ENCODE measurements around the gene CACNA1G. TPM values are rescaled to one million over a fixed set of nuclear protein-coding genes. Genes with fewer than 3 reads are reported as not detected.

The CACNA1G gene
- total RNA-seq, 1 donor from 2014 or later = 4.9 TPM

DNA sequence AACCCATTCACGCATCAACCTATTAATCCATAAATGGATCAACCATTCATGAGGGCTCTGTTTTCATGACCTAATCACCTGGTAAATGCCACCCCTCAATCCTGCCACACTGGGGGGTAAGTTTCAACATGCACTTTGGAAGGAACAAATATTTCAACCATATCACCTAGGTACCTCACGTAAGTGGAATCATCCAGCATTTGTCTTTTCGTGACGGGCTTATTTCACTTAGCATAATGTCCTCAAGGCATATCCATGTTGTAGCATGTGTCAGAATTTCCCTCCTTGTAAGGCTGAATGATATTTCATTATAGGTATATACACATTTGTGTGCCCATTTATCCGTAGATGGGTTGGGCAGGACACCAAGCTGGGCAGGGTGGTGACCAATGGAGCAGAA is 111.6 kb downstream of the CACNA1G start:
- TF ChIP-seq, protein P1, sequence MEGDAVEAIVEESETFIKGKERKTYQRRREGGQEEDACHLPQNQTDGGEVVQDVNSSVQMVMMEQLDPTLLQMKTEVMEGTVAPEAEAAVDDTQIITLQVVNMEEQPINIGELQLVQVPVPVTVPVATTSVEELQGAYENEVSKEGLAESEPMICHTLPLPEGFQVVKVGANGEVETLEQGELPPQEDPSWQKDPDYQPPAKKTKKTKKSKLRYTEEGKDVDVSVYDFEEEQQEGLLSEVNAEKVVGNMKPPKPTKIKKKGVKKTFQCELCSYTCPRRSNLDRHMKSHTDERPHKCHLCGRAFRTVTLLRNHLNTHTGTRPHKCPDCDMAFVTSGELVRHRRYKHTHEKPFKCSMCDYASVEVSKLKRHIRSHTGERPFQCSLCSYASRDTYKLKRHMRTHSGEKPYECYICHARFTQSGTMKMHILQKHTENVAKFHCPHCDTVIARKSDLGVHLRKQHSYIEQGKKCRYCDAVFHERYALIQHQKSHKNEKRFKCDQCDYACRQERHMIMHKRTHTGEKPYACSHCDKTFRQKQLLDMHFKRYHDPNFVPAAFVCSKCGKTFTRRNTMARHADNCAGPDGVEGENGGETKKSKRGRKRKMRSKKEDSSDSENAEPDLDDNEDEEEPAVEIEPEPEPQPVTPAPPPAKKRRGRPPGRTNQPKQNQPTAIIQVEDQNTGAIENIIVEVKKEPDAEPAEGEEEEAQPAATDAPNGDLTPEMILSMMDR (IDR thresholded peaks at IDR 0.05) = no peak
- TF ChIP-seq POLR2AphosphoS5 (IDR thresholded peaks at IDR 0.05; ENCODE audit: insufficient read depth in 1 of 2, low read depth in 1 of 2) = no peak
- TF ChIP-seq POLR2A (IDR thresholded peaks at IDR 0.05) = no peak
- H3K27me3 ChIP-seq = no peaks in the 10 kb centered on the region
- DNase-seq (ENCODE audit: extremely low spot score in 2 of 2) = no peak
- no peak overlapping the region for H3K27ac ChIP-seq
- intact Hi-C loops (cut with DNase I) = no loop called here
- peaks cover 17% of the 10 kb centered on the region for H3K4me1 ChIP-seq
- no peaks in the 10 kb centered on the region for H3K9me3 ChIP-seq
- no peaks in the 10 kb centered on the region for H3K36me3 ChIP-seq
- no peak overlapping the region for H3K4me3 ChIP-seq

DNA sequence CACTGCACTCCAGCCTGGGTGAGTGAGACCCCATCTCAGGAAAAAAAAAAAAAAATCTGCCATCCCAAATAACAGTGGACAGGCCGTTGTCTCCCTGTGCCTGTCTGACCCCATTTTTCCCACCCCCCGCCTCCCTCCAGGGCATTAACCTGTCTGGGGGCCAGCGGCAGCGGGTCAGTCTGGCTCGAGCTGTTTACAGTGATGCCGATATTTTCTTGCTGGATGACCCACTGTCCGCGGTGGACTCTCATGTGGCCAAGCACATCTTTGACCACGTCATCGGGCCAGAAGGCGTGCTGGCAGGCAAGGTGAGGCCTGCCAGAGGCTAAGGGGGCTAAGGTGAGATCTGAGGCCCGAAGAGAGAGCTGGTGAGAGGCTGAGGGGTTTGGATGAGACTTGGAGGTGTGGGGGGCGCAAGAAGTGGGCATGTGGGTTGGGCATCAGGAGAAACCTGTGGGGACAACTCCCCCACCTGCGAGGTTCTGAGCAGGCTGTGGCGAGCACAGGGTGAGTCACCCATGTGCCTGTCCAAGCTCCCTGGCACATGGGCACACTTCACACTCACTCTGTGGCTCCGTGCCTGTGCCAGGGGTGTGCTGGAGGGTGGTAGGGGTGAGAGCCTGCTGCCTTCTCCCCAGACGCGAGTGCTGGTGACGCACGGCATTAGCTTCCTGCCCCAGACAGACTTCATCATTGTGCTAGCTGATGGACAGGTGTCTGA is 112.5 kb downstream of the CACNA1G start:
- no peak for DNase-seq (ENCODE audit: extremely low spot score in 2 of 2)

DNA sequence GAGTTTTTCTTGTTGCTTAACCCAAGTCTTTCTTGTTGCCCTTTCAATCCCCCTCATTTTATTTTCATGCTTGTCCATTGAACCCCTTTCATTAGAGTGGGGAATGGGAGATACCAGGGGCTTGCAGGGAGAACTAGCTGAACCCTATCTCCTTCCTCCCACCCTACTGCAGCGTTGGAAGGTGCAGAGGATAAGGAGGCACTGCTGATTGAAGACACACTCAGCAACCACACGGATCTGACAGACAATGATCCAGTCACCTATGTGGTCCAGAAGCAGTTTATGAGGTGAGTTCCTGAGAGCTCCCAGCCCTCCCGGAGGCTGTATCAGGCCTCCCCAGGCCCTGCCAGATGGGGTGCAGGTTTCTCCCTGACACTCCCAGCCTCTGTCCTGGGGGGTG is 114.7 kb downstream of the CACNA1G start:
- no peaks in the 10 kb centered on the region for H3K9me3 ChIP-seq
- TF ChIP-seq POLR2AphosphoS5 (IDR thresholded peaks at IDR 0.05; ENCODE audit: insufficient read depth in 1 of 2, low read depth in 1 of 2) (no peak), POLR2A (IDR thresholded peaks at IDR 0.05) (no peak)
- TF ChIP-seq, protein P1 (IDR thresholded peaks at IDR 0.05) = no peak
- no peak overlapping the region for H3K27ac ChIP-seq
- peaks cover 11% of the 10 kb centered on the region for H3K4me1 ChIP-seq
- H3K36me3 ChIP-seq = no peaks in the 10 kb centered on the region
- no peaks in the 10 kb centered on the region for H3K27me3 ChIP-seq
- no peak for DNase-seq (ENCODE audit: extremely low spot score in 2 of 2)
- no peak overlapping the region for H3K4me3 ChIP-seq
- intact Hi-C loops (cut with DNase I) = no loop called here

More for the DNA sequence above, 112.5 kb downstream of the CACNA1G start:
- intact Hi-C loops (cut with DNase I) = no loop called here
- Histone ChIP-seq H3K36me3 (no peaks in the 10 kb centered on the region), H3K9me3 (no peaks in the 10 kb centered on the region), H3K4me1 (peaks cover 17% of the 10 kb centered on the region), H3K4me3 (no peak overlapping the region), H3K27me3 (no peaks in the 10 kb centered on the region), H3K27ac (no peak overlapping the region)
- no peak for TF ChIP-seq POLR2A (IDR thresholded peaks at IDR 0.05)
- peak; percentile 20 to 36 for TF ChIP-seq POLR2AphosphoS5 (IDR thresholded peaks at IDR 0.05; ENCODE audit: insufficient read depth in 1 of 2, low read depth in 1 of 2)

DNA sequence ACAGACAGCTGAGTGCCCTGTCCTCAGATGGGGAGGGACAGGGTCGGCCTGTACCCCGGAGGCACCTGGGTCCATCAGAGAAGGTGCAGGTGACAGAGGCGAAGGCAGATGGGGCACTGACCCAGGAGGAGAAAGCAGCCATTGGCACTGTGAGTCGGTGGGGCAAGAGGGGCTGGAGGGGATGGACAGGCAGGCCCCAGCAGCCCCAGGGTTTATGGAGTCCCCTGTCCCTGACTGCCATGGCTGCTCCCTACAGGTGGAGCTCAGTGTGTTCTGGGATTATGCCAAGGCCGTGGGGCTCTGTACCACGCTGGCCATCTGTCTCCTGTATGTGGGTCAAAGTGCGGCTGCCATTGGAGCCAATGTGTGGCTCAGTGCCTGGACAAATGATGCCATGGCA is 115.1 kb downstream of the CACNA1G start:
- Histone ChIP-seq H3K9me3 (no peaks in the 10 kb centered on the region), H3K36me3 (no peaks in the 10 kb centered on the region), H3K4me1 (peaks cover 11% of the 10 kb centered on the region), H3K27ac (no peak overlapping the region), H3K27me3 (no peaks in the 10 kb centered on the region), H3K4me3 (no peak overlapping the region)
- DNase-seq (ENCODE audit: extremely low spot score in 2 of 2) = no peak
- TF ChIP-seq POLR2AphosphoS5 (IDR thresholded peaks at IDR 0.05; ENCODE audit: insufficient read depth in 1 of 2, low read depth in 1 of 2) = no peak
- TF ChIP-seq, protein P1 (IDR thresholded peaks at IDR 0.05) = no peak
- no peak for TF ChIP-seq POLR2A (IDR thresholded peaks at IDR 0.05)
- intact Hi-C loops (cut with DNase I) = no loop called here

DNA sequence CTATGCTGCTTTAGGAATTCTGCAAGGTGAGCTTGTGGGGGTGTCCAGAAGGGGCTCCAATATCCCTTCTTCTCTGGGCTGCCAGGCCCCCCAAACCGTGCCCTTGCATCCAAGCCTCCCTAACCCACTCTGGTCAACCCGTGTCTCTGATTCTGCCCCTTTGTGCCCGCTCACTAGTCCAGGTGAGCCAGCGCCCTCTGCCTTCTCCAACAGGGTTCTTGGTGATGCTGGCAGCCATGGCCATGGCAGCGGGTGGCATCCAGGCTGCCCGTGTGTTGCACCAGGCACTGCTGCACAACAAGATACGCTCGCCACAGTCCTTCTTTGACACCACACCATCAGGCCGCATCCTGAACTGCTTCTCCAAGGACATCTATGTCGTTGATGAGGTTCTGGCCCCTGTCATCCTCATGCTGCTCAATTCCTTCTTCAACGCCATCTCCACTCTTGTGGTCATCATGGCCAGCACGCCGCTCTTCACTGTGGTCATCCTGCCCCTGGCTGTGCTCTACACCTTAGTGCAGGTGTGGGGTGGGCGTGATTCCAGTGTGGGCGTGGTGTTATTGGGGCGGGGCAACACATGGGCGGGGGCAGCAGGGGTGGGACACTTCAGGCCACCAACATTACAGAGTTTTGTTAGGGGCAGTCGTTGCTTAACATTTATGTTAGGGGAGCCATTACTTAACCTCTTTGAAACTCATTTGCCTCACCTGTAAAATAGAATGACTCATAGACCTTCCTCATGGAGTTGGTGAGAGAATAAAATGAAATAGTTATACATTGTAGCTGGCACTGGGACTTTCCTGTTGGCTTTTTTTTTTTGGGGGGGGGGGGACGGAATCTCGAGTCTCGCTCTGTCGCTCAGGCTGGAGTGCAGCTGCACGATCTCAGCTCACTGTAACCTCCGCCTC is 115.8 kb downstream of the CACNA1G start:
- Histone ChIP-seq H3K9me3 (no peaks in the 10 kb centered on the region), H3K27ac (no peak overlapping the region), H3K4me1 (peaks cover 17% of the 10 kb centered on the region), H3K27me3 (no peaks in the 10 kb centered on the region), H3K4me3 (no peak overlapping the region), H3K36me3 (no peaks in the 10 kb centered on the region)
- TF ChIP-seq POLR2A (IDR thresholded peaks at IDR 0.05) (no peak), POLR2AphosphoS5 (IDR thresholded peaks at IDR 0.05; ENCODE audit: insufficient read depth in 1 of 2, low read depth in 1 of 2) (no peak)
- TF ChIP-seq, protein P1 (IDR thresholded peaks at IDR 0.05) = no peak
- no peak for DNase-seq (ENCODE audit: extremely low spot score in 2 of 2)
- intact Hi-C loops (cut with DNase I) = no loop called here

Other genes starting within 250 kb of the CACNA1G start
- 30.4 TPM for gene XYLT2, start 214.6 kb upstream of the CACNA1G start, total RNA-seq
- gene MRPL27, start 187.5 kb upstream of the CACNA1G start, total RNA-seq = 41.7 TPM
- gene EME1, start 187.5 kb upstream of the CACNA1G start, total RNA-seq = 2.9 TPM
- gene LRRC59, start 163.2 kb upstream of the CACNA1G start, total RNA-seq = 49.6 TPM
- gene ACSF2, start 134.5 kb upstream of the CACNA1G start, total RNA-seq = 56.0 TPM
- not detected for gene CHAD, start 91.8 kb upstream of the CACNA1G start, total RNA-seq
- 37.3 TPM for gene RSAD1, start 81.9 kb upstream of the CACNA1G start, total RNA-seq
- gene MYCBPAP, start 52.3 kb upstream of the CACNA1G start, total RNA-seq = not detected
- gene EPN3, start 28.0 kb upstream of the CACNA1G start, total RNA-seq = 21.9 TPM
- gene SPATA20, start 13.5 kb upstream of the CACNA1G start, total RNA-seq = 73.4 TPM
- gene ABCC3, start 74.2 kb downstream of the CACNA1G start, total RNA-seq = 47.6 TPM
- gene ANKRD40, start 147.2 kb downstream of the CACNA1G start, total RNA-seq = 21.6 TPM
- gene LUC7L3, start 158.9 kb downstream of the CACNA1G start, total RNA-seq = 108 TPM
- gene ANKRD40CL, start 206.8 kb downstream of the CACNA1G start, total RNA-seq = not detected

All from vagina (tissue), 2 donors.